DMS 273 (cell line): ENCODE measurements around the gene IMMP2L.
"Not testable (repeated sequence)": the region's sequence is repeated elsewhere in the genome, so short reads cannot be mapped to it uniquely, and the experiment has no call there.

ENCODE experiments used
- DNase-seq: peaks from one replicate; lab custom pipeline; 2025; ENCODE audit not compliant: unreplicated experiment; lab: John Stamatoyannopoulos, UW

IMMP2L gene

GRCh38 chr7:111268941-111269340, 293.4 kb downstream of the IMMP2L start:
- no peak for DNase-seq

DNA sequence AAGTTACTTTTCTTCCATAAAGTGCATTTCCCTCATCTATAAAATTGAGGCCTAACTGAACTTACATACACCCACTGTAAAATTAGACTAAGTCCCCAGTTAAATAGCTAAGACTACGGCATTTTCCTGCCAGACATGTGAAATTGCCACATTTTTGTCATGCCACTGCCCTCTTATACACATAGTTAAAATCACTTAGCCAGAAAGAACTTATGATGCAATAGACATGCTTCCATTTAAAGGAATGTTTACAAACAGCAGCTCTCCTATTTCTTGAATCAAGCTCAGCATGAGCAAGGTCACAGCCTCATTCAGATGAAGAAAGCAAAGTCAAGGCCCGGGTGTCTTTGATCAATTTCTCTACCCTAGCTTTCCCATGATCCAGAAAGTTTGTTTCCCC, 295.7 kb downstream of the IMMP2L start:
- DNase-seq: no peak

GRCh38 chr7:111265394-111265793, 296.9 kb downstream of the IMMP2L start:
- no peak for DNase-seq

GRCh38 chr7:111264981-111265380, 297.3 kb downstream of the IMMP2L start:
- DNase-seq: no peak

DNA sequence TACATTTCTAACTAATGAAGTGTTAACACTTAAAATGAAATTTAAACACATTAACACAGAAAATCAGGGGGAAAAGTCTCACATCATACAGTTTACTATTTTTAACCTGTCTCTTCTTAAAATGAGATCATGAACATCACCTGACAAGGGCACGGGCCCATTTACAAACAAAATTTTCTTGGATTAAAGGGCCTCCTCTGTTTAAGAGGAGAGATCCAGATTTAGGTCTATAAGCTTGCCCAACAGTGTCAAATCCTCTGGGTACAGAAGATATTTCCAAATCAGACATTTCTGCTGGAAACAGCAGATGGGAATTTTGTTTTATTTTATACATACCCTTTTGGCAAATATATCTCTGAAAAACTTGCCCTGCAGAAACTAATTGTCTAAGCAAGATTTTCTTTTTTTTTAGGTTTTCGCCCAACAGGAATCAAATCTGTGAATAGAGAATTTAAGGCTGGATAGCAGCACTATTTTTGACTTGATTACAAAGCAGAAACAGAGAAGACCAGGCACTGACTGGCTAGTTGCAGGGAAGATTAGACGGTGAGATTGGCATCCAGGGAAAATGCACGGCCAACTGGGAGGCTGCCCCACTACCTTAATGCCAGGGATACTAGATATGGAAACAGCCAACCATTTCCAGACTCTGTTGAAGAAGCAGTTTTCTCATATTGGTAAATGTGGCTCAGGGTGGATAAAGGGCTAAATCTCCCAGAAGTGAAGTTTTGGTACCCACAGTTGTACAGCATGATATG, 298.0 kb downstream of the IMMP2L start:
- DNase-seq: no peak

GRCh38 chr7:111262293-111263116, 299.8 kb downstream of the IMMP2L start:
- DNase-seq: no peak

DNA sequence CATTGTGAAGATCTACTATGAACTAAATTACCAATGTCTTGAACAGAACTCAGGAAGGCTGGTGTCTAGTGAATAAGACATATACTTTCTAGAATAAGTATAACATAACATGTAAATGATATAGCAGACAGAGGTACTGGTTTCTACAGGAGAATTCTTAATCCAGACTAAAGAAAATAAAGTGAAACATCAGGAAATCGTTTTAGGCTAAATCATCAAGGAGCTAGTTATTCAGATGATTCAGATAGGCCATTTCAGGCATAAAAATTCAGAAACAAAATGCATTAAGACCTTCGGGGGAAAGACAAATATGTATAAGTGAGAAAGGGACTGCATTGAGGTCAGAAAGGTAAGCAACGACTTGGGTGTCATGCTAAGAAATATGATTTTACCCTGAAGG, 300.8 kb downstream of the IMMP2L start:
- no peak for DNase-seq

GRCh38 chr7:111259991-111260390, 302.3 kb downstream of the IMMP2L start:
- no peak for DNase-seq

- no peak for DNase-seq
Observed at GRCh38 chr7:111256391-111256790, 305.9 kb downstream of the IMMP2L start.

DNA sequence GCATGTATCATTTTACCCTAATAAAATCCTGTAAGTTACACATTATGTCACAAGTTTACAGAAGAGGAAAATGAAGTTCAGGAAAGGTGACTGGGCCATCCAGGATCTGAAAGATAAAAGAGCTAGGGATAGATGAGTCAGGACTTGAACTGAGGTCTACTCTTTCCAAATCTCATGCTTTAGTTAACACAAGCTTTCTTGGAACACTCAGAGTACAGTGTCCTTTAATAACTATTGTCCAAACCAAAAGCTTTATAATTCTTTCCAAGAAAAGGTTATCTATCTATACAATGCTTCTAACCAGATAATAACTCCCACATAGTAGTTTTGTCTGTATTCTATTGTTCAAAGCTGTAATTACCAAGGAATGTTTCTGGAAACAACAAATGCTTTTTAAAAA, 306.7 kb downstream of the IMMP2L start:
- no peak for DNase-seq

DNA sequence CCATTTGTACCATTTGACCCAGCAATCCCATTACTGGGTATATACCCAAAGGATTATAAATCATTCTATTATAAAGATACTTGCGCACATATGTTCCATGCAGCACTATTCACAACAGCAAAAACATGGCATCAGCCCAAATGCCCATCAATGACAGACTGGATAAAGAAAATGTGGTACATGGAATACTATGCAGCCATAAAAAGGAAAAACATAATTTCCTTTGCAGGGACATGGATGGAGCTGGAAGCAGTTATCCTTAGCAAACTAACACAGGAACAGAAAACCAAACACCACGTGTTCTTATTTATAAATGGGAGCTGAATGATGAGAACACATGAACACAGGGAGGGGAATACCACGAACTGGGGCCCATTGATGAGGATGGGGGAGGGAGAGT, 310.9 kb downstream of the IMMP2L start:
- DNase-seq: not testable (repeated sequence)

- DNase-seq: not testable (repeated sequence)
Observed at GRCh38 chr7:111249807-111250206, 312.5 kb downstream of the IMMP2L start.

DNA sequence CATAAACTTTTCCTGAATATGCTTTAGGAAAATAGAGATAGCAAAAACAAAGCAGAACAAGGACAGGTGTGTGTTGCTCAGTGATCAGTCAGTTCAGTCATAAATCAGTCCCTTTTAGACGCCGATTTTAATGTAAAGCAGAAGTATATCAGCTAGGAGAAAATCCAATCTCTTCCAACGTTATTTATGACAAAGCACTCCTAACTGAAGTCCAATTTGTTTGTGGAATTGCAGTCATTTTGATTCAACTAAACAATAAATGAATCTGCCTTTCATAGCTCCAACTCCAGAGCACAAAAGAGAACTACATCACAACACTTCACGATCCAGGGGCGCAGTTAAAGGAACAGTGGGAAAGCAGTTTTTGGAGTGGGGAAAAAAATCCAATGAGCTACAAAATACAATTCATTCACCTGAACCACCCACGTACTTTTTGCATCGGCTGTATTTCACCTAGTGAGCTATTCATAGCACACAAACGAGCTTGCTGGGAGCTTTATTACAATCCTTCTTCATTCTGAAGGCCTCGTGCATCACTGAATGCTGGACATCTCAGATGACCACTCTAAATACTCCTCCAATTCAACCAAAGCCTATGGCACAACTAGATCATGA, 320.0 kb downstream of the IMMP2L start:
- no peak for DNase-seq

GRCh38 chr7:111240371-111240770, 321.9 kb downstream of the IMMP2L start:
- no peak for DNase-seq

- no peak for DNase-seq
Observed at GRCh38 chr7:111239437-111239836, 322.9 kb downstream of the IMMP2L start.

DNA sequence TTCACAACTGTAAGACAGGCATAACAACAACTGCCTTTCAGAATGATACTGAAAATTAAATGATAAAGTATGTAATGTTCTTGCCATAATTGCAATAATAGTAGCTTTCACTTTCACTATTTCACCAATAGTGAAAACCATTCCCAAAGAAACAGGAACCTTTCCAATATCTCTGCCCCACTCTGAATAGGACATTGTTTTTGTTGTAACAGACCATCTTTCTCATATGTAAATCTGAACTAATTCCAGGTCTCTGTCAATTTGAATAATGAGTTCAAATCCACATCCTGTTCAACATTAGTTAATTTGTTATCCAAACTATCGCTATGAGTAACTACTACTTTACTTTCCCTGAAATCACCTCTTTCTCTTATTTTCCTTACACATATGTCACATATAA, 323.4 kb downstream of the IMMP2L start:
- DNase-seq: no peak

DNA sequence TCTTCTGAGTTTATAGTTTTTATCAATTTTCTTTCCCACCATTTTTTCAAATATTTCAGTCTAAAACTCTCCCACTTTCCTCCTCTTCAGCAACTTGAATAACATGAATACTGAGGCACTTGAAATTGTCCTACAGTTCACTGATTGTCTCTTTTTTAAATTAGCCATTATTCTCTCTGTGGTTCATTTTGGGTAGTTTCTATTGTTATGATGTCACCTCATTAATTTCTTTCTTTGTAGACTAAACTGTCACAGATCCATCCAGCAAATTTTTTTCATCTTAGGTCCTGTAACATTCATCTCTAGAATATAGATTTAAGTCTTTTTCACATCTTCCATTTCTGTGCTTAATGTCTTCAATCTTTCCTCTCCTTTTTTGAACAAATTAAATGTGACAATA, 326.6 kb downstream of the IMMP2L start:
- no peak for DNase-seq

DNA sequence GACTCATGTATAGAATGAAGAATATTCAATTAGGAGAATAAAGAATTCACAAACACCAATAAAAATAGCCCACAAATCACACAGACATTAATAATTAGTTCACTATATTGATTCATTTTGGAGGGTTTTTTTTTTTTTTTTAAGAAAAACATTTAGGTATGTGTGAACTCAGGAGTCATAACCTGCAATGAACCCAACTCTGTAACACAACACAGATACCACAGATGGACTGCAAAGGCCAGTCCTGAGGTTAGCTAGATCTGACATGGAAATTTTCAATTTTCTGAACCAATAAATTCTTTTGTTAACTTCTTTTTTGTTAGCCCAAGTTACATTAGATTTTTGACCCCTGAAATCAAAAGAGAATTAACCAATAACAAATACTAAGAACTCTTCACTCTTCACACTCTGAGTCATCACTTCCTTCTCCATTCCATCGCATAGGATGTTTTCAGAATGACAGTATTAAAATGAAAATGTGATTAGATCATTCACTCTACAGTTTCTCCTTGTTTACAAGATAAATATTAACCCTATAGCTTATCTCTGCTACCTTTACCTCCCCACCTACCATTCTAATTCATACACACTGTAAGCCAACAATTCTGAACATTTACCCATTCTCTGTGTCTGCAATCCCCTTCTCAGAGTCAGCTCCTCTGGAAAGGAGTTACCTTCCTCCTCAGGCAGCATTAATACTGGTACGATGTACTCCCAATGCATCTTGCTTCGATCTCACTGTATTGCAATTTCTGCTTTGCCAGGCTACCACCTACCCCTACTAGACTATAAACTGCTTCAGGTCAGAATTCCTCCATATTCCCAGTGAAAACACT, 329.8 kb downstream of the IMMP2L start:
- DNase-seq: no peak

DNA sequence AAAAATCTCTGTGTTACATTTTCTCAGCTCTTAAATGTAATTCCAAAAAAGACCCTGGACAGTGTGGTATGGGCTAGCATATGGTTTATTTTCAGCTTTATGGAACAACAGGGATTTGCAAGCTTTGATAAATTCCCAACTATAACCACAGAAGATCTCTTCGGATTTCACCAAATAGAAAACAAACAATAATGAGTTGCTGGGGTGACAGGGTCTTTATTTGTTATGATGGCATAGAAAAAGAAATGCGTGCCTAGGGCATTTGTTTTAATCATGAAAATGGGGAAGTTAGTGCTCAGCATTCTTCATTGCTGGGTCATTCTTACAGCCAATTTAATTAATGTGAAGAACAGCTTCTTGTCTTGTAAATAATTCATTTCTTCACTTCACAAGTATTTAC, 332.4 kb downstream of the IMMP2L start:
- no peak for DNase-seq

- DNase-seq: no peak
Observed at GRCh38 chr7:111229181-111229740, 333.0 kb downstream of the IMMP2L start.

DNA sequence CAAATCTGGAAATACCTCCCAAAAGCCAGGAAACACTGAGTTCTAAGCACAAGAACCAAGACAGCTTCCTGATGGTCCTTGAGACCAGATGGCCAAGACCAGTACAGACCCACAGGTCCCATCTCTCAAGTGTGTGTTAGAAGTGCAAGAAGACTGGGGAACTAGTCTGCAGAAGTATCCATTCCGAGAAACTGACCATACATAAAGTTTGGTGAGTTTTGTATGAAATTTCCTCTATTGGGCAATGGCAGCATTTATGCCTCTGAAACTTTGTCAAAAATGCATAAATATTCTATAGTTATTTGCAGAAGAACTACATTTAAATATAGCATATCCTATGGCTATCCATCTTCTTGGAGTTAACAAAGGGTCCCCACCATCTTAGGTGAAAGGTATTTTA, 333.9 kb downstream of the IMMP2L start:
- DNase-seq: no peak
